Erythroblast (primary cell): Measurements from ENCODE around the gene SNX17.
"Not testable (repeated sequence)": the region's sequence is repeated elsewhere in the genome, so short reads cannot be mapped to it uniquely, and the experiment has no call there.

ENCODE experiments used
- DNase-seq, 2 experiments: peaks; one replicate each; lab custom pipeline; 2025; lab: John Stamatoyannopoulos, UW
- GATA1 ChIP-seq: IDR thresholded peaks from 2 replicates; pipeline ENCODE4 v1.6.1; 2011; ENCODE audit warnings: low read depth, mild to moderate bottlenecking, control low read depth, low read length, moderate library complexity
- POLR2A ChIP-seq: IDR thresholded peaks from 2 replicates; pipeline ENCODE4 v1.6.1; 2011; ENCODE audit warnings: mild to moderate bottlenecking, low read length

The SNX17 gene

GRCh38 chr2:27370026-27370815 is at the start of gene SNX17, which contains the start of gene EIF2B4:
Gene SNX17 (plus strand): TSS chr2:27370616. CDS start chr2:27370744, 128 bp downstream.
Gene EIF2B4 (minus strand): TSS chr2:27370338. CDS start chr2:27370314, 24 bp downstream.
- DNase-seq, result peak; percentile 99
- no peak for TF ChIP-seq GATA1
- TF ChIP-seq POLR2A, result peak; percentile 89

DNA sequence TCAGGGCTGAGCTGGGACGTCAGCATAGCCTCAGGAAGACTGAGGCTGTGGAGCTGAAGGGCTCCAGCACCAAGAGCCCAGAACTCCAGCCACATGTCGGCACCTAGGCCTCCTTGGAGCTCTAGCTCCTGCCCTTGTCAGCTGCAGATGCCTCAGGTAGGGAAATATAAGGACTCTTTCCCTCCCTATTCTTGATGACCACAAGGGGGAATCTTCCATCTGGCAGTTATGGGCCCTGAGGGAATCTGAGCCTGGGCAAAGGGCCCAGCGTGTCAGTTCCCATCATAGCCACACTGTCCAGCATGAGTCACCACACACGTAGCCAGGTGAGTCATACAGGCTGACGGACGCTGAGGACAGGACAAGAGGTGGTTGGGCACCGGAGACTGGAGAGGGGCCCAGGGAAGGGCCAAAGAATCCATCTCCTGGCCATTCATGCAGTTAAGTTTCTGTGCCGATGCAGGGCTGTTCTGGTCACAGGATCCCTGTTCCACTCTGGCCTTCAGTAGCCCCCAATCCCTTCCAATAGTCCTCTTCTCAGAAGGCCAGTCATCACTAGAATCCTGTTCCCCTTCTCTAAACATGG is 49.4 kb upstream of the SNX17 start:
- TF ChIP-seq POLR2A, result no peak
- TF ChIP-seq GATA1, result no peak
- peak; percentile 54 to 70 for DNase-seq

GRCh38 chr2:27322301-27322765 is 48.1 kb upstream of the SNX17 start:
- peak in 1 of 2 experiments; percentile 48 for DNase-seq
- TF ChIP-seq GATA1 (no peak), POLR2A (no peak)

DNA sequence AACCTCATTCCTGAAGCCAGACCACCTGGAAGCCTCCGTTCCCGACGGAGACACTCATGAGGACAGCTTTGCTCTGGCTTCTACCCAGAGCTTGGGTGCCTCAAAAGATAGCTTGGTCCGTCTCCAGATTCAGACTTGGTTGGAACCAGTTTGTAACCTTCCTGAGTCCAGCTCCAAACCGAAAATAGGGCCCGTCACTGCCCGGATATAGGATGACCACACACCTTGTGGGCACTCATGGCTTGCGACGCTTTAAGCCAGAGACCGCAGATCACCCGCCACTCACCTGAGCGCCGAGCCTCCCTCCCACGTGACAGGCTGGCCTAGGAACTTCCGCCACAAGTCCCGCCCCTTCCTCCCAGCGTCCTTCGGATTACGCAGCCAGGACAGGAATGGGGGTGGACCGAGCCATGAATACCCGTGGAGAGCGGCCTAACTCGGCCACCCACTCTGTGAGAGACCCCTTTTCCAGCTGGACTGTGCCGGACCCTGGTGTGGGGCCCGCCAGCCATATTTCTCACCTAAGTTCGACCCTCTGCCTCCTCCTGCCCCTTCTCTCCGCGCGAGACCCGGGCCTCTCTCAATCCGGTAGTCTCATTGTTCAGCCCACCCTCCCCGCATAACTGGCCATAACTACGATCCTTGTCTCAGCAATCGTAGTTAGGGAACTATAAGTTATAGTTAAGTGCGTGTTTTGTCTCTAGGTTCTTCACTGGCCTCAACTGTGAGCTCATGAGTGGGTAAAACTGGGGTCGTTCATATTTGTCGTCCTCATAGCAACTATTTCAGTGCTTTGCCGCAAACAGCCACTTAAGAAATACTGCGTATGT is 47.4 kb upstream of the SNX17 start, which contains the start of gene MPV17:
MPV17 (minus strand) TSS at position 332 of the 830 bp plus-strand sequence. CDS start 580 bp downstream, outside the sequence.
- DNase-seq, result peak; percentile 92 to 93
- no peak for TF ChIP-seq GATA1
- TF ChIP-seq POLR2A, result peak; percentile 95

GRCh38 chr2:27323596-27324285 is 46.7 kb upstream of the SNX17 start:
- peak in 1 of 2 experiments; percentile 30 for DNase-seq
- TF ChIP-seq POLR2A (no peak), GATA1 (no peak)

- DNase-seq, result no peak
- TF ChIP-seq GATA1, result no peak
- no peak for TF ChIP-seq POLR2A
Observed at GRCh38 chr2:27324720-27325119, 45.7 kb upstream of the SNX17 start.

DNA sequence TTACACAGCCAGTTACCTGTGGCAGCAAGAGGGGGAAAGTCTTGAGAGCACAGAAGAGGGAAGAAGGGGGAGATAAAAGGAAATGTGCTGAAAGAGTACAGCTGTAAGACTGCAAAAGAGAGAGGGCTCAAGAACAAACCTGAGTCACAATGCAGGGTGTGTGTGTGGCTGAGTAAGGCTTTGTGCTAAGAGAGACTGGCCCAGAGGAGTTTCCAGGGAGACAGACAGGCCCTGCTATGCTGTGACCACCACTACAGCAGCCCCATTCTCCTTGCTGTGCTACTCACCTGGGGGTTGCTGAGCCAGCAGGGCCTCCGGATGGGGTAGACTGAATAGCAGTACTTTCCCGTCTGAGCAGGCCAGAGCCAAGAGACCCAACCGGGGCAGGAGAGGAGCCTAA is 35.1 kb upstream of the SNX17 start:
- DNase-seq, result no peak

DNA sequence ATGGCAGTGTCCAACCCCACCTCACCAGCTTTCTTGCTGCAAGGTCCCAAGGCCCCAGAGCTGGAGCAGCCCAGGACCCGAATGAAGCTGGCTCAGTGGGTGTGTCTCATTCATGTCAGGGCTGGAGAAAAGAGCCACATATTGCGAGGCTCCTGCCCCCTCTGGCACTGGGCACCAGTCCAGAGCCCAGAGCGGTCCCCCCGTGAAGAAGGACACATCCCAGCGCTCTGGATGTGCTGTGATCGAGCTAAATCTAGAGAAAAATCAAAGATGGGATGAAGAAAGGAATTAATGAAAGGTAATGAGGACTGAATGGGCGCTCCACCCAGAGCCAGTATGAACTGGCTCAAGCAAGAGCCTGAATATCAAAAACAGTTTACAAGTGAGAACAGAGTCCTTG is 34.2 kb upstream of the SNX17 start:
- DNase-seq, result no peak
- TF ChIP-seq GATA1 (no peak), POLR2A (no peak)

More for the DNA sequence above, 35.1 kb upstream of the SNX17 start:
- TF ChIP-seq GATA1 (no peak), POLR2A (no peak)

DNA sequence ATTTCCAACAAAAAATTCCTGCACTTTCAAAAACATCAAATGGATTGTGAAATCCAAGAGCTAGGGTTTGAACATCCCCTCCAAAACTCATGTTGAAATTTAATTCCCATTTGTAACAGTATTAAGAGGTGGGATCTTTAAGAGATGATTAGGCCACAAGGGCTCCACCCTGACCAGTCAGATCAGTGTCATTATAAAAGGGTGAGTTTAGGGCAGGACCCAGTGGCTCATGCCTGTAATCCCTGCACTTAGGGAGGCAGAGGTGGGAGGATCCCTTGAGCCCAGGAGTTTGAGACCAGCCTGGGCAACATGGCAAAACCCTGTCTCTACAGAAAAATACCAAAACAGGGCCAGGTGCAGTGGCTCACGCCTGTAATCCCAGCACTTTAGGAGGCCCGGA is 22.8 kb upstream of the SNX17 start:
- no peak for DNase-seq
- no peak for TF ChIP-seq POLR2A
- no peak for TF ChIP-seq GATA1

DNA sequence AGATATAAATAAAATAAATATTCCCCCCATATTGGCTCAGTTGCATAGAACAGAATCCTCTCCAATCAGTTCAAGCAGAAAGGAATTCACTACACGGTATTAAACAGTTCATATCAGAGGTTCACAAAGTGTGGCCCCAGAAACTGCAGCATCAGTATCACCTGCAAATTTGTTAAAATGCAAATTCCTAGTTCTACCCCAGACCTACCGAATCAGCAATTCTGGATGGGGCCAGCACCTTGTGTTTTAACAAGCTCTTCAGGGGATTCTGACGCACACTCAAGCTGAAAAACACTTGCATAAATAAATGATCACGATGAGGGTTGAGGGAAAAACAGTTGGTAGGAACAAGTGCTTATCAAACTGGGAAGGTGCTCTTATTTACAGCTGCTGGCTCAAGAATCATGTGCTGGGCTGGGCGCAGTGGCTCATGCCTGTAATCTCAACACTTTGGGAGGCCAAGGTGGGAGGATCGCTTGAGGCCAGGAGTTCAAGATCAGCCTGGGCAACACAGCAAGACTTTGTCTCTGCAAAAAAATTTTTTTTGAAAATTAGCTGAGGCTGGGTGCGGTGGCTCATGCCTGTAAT is 20.2 kb upstream of the SNX17 start:
- TF ChIP-seq GATA1, result no peak
- TF ChIP-seq POLR2A, result no peak
- peak in 1 of 2 experiments; percentile 17 for DNase-seq

- no peak for DNase-seq
Observed at GRCh38 chr2:27351802-27352598, 18.4 kb upstream of the SNX17 start.

DNA sequence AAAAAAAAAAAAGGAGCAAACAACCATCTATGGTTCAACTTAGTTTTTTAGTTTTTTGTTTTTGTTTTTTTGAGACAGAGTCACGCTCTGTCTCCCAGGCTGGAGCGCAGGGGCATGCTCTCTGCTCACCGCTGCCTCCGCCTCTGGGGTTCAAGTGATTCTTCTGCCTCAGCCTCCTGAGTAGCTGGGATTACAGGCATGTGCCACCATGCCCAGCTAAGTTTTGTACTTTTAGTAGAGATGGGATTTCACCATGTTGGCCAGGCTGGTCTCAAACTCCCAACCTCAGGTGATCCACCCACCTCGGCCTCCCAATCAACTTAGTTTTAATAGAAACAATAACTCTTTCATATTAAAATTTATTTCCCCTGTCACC is 17.0 kb upstream of the SNX17 start:
- DNase-seq, result not testable (repeated sequence)

More at GRCh38 chr2:27351802-27352598, 18.4 kb upstream of the SNX17 start:
- TF ChIP-seq GATA1 (no peak), POLR2A (no peak)
